HG03135 (cell line): Measurements from ENCODE around the gene FLVCR2.
"Not testable (repeated sequence)": the region's sequence is repeated elsewhere in the genome, so short reads cannot be mapped to it uniquely, and the experiment has no call there.

Source experiments
- ATAC-seq: cut with Tn5 transposase; IDR thresholded peaks from one replicate; pipeline ENCODE4 v1.9.1; 2021; ENCODE audit warnings: mild to moderate bottlenecking, moderate library complexity; ENCODE audit not compliant: unreplicated experiment

The FLVCR2 gene

GRCh38 chr14:75658957-75659356, 80.5 kb downstream of the FLVCR2 start:
- ATAC-seq, result no peak

- ATAC-seq, result no peak
Observed at GRCh38 chr14:75660238-75660629, 81.8 kb downstream of the FLVCR2 start.

GRCh38 chr14:75660630-75661498, 82.4 kb downstream of the FLVCR2 start, which contains the start of the genes ERG28 and TTLL5:
TSS of gene ERG28 (minus strand) at chr14:75660876. CDS start at chr14:75657502, 3,374 bp downstream.
TSS of gene TTLL5 (plus strand) at chr14:75661246. CDS start at chr14:75663150, 1,904 bp downstream.
- peak; percentile 97 for ATAC-seq

GRCh38 chr14:75661499-75661814, 83.0 kb downstream of the FLVCR2 start:
- peak; percentile 1 for ATAC-seq

GRCh38 chr14:75662966-75663365, 84.5 kb downstream of the FLVCR2 start:
- ATAC-seq, result no peak

GRCh38 chr14:75667099-75667765, 88.8 kb downstream of the FLVCR2 start:
- ATAC-seq, result no peak

GRCh38 chr14:75672605-75673192, 94.3 kb downstream of the FLVCR2 start:
- ATAC-seq, result no peak

GRCh38 chr14:75673345-75674035, 95.1 kb downstream of the FLVCR2 start:
- ATAC-seq, result no peak

- no peak for ATAC-seq
Observed at GRCh38 chr14:75675265-75675960, 97.0 kb downstream of the FLVCR2 start.

- no peak for ATAC-seq
Observed at GRCh38 chr14:75685910-75686309, 107.5 kb downstream of the FLVCR2 start.

- no peak for ATAC-seq
Observed at GRCh38 chr14:75689012-75689411, 110.6 kb downstream of the FLVCR2 start.

GRCh38 chr14:75690010-75690409, 111.6 kb downstream of the FLVCR2 start:
- no peak for ATAC-seq

GRCh38 chr14:75695025-75695424, 116.6 kb downstream of the FLVCR2 start:
- ATAC-seq, result not testable (repeated sequence)

GRCh38 chr14:75697386-75697785, 119.0 kb downstream of the FLVCR2 start:
- ATAC-seq, result no peak
